Esophagus squamous epithelium (tissue), 4 donors: ENCODE results near the gene TMEM72.

Source experiments
- CTCF ChIP-seq, 6 experiments: fragments of 450-650 bp in 4 of 6; fragments of 200-600 bp in 2 of 6; sonication (generic) in 2 of 6; IDR thresholded peaks; one replicate each; pipeline ENCODE4 v1.5.1; 2016 to 2019; ENCODE audit warnings: antibody characterized with exemption in 6 of 6, mild to moderate bottlenecking in 4 of 6, moderate library complexity in 4 of 6
- POLR2A ChIP-seq, 4 donors: fragments of 450-650 bp; IDR thresholded peaks; one replicate each; pipeline ENCODE4 v1.6.1; 2017; ENCODE audit warnings: antibody characterized with exemption in 4 of 4, mild to moderate bottlenecking in 4 of 4, moderate library complexity in 3 of 4

GRCh38 chr10:44931621-44932516 lies 20.7 kb downstream of the TMEM72 start:
- no peak for TF ChIP-seq POLR2A (IDR thresholded peaks at IDR 0.05)
- TF ChIP-seq CTCF (IDR thresholded peaks at IDR 0.05), result no peak
